Neural progenitor cell (in vitro differentiated cells): Measurements from ENCODE around the gene SLC13A4.

Experiments
- CTCF ChIP-seq: fragments of 200-600 bp; sonication (generic); IDR thresholded peaks from 2 replicates; pipeline ENCODE4 v1.5.1; 2017; ENCODE audit warnings: antibody characterized with exemption, mild to moderate bottlenecking
- EZH2phosphoT487 ChIP-seq: fragments of 200-600 bp; sonication (generic); IDR thresholded peaks from 2 replicates; pipeline ENCODE4 v1.6.1; 2017; ENCODE audit warnings: antibody characterized with exemption

DNA sequence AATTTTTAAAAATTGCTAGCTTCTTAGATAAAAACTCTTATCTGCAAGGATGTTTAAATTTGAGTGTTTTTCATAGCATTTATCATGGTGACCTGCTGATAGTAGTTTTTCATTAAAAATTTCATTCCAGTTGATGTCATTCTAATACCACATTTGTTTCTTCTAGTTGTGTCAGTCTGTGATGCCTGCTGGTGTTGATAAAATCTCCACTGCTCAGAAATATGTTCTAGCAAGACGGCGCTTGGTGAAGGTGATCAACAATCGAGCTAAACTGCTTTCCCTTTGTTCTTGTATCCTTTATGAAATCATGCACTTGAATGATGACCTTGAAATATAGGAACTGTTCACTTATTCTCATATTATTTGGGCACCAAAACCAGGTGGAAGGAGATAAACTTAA is 83.3 kb downstream of the SLC13A4 start:
- TF ChIP-seq CTCF, result no peak
- no peak for TF ChIP-seq EZH2phosphoT487
